ENCODE data around the gene F10.

DNA sequence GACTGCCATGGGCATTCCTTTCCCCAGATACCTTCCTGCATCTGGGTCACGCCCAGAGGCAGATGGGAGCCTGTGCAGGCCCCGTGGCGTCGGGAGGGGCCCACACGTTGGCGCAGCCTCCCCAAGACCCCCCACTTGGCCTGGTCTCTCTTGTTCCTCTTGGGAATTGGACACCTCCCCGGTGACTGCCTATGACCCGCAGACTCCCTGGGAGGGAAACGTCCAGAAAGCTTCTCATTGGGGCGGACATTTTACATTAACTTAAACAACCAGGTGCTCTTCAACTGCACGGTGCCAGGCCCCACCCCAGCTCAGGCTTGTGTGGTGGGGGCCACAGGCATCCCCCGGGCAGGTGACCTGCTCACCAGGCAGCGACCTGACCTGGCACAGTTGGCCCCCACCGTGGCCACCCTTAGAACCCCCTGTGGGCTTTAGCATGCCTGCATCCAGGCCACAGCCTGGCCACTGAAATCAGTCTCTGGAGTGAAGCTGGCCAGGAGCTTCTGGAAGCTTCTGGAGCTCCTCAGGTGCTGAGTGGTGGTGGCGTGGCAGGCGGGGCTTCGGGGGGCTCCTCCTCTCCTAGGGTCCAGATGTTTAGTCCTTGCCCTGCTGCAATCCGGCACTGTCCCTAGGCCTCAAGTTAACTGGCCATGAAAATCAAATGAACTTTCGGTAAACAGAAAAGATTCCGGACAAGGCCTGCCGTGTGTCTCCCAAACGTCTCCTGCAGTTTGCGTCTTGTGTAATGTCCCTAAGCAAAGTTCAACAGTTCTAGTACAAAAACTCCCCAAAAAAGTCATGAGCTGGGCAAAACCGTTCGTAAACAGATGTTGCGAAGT lies 27.3 kb downstream of the F10 start:
- TF ChIP-seq CTCF (IDR thresholded peaks at IDR 0.05) (no peak), POLR2A (IDR thresholded peaks at IDR 0.05) (no peak)
